ENCODE measurements around the gene HES4.

HES4 gene

GRCh38 chr1:999725-1000356, at the start of gene HES4:
HES4 (minus strand) TSS chr1:1000097; CDS start chr1:999973, 124 bp downstream.
- Histone ChIP-seq H3K9me3 (ENCODE audit: control insufficient read depth, insufficient read depth, low read depth, low read length) (no peaks in the 10 kb centered on the region), H3K27ac (ENCODE audit: low read depth, low read length) (peak within 1 kb of the TSS; percentile 51; the same call in 1 of the 2 replicates), H3K4me1 (ENCODE audit: control insufficient read depth, insufficient read depth, low read length) (peaks cover 34% of the 10 kb centered on the region), H3K36me3 (ENCODE audit: control insufficient read depth, insufficient read depth, low read length) (no peaks in the 10 kb centered on the region), H3K27me3 (ENCODE audit: control insufficient read depth, insufficient read depth, low read length) (peaks cover 89% of the 10 kb centered on the region), H3K4me3 (ENCODE audit: low read depth, low read length) (peak within 1 kb of the TSS; percentile 67), H3K9ac (ENCODE audit: low read length) (peak within 1 kb of the TSS; percentile 77)

- peaks cover 80% of the 10 kb centered on the region for H3K36me3 ChIP-seq (ENCODE audit: control insufficient read depth, insufficient read depth, low read length)
- H3K27me3 ChIP-seq (ENCODE audit: control insufficient read depth, insufficient read depth, low read length), result no peaks in the 10 kb centered on the region
- no peak overlapping the region for H3K4me3 ChIP-seq (ENCODE audit: low read depth, low read length)
- H3K9ac ChIP-seq (ENCODE audit: low read length), result no peak overlapping the region
- H3K27ac ChIP-seq (ENCODE audit: low read depth, low read length), result no peak overlapping the region
- no peaks in the 10 kb centered on the region for H3K4me1 ChIP-seq (ENCODE audit: control insufficient read depth, insufficient read depth, low read length)
- H3K9me3 ChIP-seq (ENCODE audit: control insufficient read depth, insufficient read depth, low read depth, low read length), result no peaks in the 10 kb centered on the region
Observed at GRCh38 chr1:1048765-1049164, 48.9 kb upstream of the HES4 start.

- Histone ChIP-seq H3K9ac (ENCODE audit: low read length) (no peak overlapping the region), H3K9me3 (ENCODE audit: control insufficient read depth, insufficient read depth, low read depth, low read length) (no peaks in the 10 kb centered on the region), H3K27me3 (ENCODE audit: control insufficient read depth, insufficient read depth, low read length) (no peaks in the 10 kb centered on the region), H3K36me3 (ENCODE audit: control insufficient read depth, insufficient read depth, low read length) (peaks cover 80% of the 10 kb centered on the region), H3K4me1 (ENCODE audit: control insufficient read depth, insufficient read depth, low read length) (no peaks in the 10 kb centered on the region), H3K27ac (ENCODE audit: low read depth, low read length) (no peak overlapping the region), H3K4me3 (ENCODE audit: low read depth, low read length) (no peak overlapping the region)
Observed at GRCh38 chr1:1047963-1048362, 48.1 kb upstream of the HES4 start.

GRCh38 chr1:1047407-1047806, 47.5 kb upstream of the HES4 start:
- peaks cover 79% of the 10 kb centered on the region for H3K36me3 ChIP-seq (ENCODE audit: control insufficient read depth, insufficient read depth, low read length)
- no peak overlapping the region for H3K27ac ChIP-seq (ENCODE audit: low read depth, low read length)
- no peaks in the 10 kb centered on the region for H3K27me3 ChIP-seq (ENCODE audit: control insufficient read depth, insufficient read depth, low read length)
- H3K9me3 ChIP-seq (ENCODE audit: control insufficient read depth, insufficient read depth, low read depth, low read length), result no peaks in the 10 kb centered on the region
- H3K4me3 ChIP-seq (ENCODE audit: low read depth, low read length), result no peak overlapping the region
- no peaks in the 10 kb centered on the region for H3K4me1 ChIP-seq (ENCODE audit: control insufficient read depth, insufficient read depth, low read length)
- no peak overlapping the region for H3K9ac ChIP-seq (ENCODE audit: low read length)

- Histone ChIP-seq H3K4me3 (ENCODE audit: low read depth, low read length) (no peak overlapping the region), H3K27me3 (ENCODE audit: control insufficient read depth, insufficient read depth, low read length) (no peaks in the 10 kb centered on the region), H3K9me3 (ENCODE audit: control insufficient read depth, insufficient read depth, low read depth, low read length) (no peaks in the 10 kb centered on the region), H3K36me3 (ENCODE audit: control insufficient read depth, insufficient read depth, low read length) (peaks cover 79% of the 10 kb centered on the region), H3K27ac (ENCODE audit: low read depth, low read length) (no peak overlapping the region), H3K4me1 (ENCODE audit: control insufficient read depth, insufficient read depth, low read length) (no peaks in the 10 kb centered on the region), H3K9ac (ENCODE audit: low read length) (no peak overlapping the region)
Observed at GRCh38 chr1:1046767-1047166, 46.9 kb upstream of the HES4 start.

- no peaks in the 10 kb centered on the region for H3K4me1 ChIP-seq (ENCODE audit: control insufficient read depth, insufficient read depth, low read length)
- H3K4me3 ChIP-seq (ENCODE audit: low read depth, low read length), result no peak overlapping the region
- peaks cover 73% of the 10 kb centered on the region for H3K36me3 ChIP-seq (ENCODE audit: control insufficient read depth, insufficient read depth, low read length)
- no peak overlapping the region for H3K9ac ChIP-seq (ENCODE audit: low read length)
- H3K9me3 ChIP-seq (ENCODE audit: control insufficient read depth, insufficient read depth, low read depth, low read length), result no peaks in the 10 kb centered on the region
- no peaks in the 10 kb centered on the region for H3K27me3 ChIP-seq (ENCODE audit: control insufficient read depth, insufficient read depth, low read length)
- no peak overlapping the region for H3K27ac ChIP-seq (ENCODE audit: low read depth, low read length)
Observed at GRCh38 chr1:1046243-1046642, 46.3 kb upstream of the HES4 start.

DNA sequence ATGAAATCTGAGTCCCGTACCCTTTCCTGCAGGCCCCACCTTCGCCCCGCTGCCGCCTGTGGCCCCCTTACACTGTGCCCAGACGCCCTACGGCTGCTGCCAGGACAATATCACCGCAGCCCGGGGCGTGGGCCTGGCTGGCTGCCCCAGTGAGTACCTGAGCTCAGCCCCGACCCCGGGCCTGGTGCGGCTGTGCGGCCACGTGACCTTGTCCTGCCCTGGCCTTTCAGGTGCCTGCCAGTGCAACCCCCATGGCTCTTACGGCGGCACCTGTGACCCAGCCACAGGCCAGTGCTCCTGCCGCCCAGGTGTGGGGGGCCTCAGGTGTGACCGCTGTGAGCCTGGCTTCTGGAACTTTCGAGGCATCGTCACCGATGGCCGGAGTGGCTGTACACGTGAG, 45.2 kb upstream of the HES4 start:
- Histone ChIP-seq H3K4me3 (ENCODE audit: low read depth, low read length) (no peak overlapping the region), H3K27me3 (ENCODE audit: control insufficient read depth, insufficient read depth, low read length) (peaks cover 5% of the 10 kb centered on the region), H3K36me3 (ENCODE audit: control insufficient read depth, insufficient read depth, low read length) (peaks cover 66% of the 10 kb centered on the region), H3K4me1 (ENCODE audit: control insufficient read depth, insufficient read depth, low read length) (peaks cover 4% of the 10 kb centered on the region), H3K27ac (ENCODE audit: low read depth, low read length) (no peak overlapping the region), H3K9me3 (ENCODE audit: control insufficient read depth, insufficient read depth, low read depth, low read length) (no peaks in the 10 kb centered on the region), H3K9ac (ENCODE audit: low read length) (no peak overlapping the region)

DNA sequence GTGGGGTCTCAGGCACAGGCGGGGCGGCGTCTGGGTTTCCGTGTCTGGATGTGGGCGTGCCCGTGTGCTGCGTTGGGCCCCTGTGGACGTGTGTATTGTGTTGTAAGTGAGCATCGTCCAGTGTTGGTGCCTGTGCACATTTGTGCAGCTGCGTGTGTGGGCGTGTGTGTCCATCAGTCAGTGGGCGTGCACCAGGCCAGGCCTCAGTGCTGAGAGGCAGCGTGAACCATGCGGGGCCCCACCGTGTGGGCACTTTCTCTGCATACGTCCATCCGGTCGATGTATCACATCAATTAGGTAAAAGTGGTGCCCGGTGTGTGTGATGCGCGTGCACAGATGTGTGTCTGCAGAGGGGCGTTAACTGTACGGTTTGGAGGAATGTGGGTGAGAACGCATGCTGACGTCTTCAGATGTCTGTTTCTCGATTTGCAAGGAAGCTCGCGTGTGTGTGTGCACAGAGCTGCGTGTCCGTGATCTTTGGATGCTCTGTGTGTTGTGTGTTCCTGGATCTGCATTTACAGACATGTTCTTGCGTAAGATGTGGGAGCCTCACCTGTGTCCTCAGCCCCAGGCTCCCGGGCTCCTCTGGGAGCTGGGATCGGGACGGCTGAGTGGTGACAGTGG, 44.7 kb upstream of the HES4 start:
- Histone ChIP-seq H3K36me3 (ENCODE audit: control insufficient read depth, insufficient read depth, low read length) (peaks cover 64% of the 10 kb centered on the region), H3K9me3 (ENCODE audit: control insufficient read depth, insufficient read depth, low read depth, low read length) (no peaks in the 10 kb centered on the region), H3K27ac (ENCODE audit: low read depth, low read length) (no peak overlapping the region), H3K27me3 (ENCODE audit: control insufficient read depth, insufficient read depth, low read length) (peaks cover 11% of the 10 kb centered on the region), H3K9ac (ENCODE audit: low read length) (no peak overlapping the region), H3K4me3 (ENCODE audit: low read depth, low read length) (no peak overlapping the region), H3K4me1 (ENCODE audit: control insufficient read depth, insufficient read depth, low read length) (peaks cover 10% of the 10 kb centered on the region)

DNA sequence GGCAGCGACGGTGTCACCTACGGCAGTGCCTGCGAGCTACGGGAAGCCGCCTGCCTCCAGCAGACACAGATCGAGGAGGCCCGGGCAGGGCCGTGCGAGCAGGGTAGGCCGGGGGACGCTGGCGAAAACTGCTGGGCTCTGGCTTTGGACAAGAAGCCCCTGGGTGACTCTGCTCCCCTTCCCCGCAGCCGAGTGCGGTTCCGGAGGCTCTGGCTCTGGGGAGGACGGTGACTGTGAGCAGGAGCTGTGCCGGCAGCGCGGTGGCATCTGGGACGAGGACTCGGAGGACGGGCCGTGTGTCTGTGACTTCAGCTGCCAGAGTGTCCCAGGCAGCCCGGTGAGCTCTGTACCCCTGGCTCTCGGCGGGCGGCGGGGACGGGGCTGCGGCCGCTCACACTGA, 44.0 kb upstream of the HES4 start:
- H3K9me3 ChIP-seq (ENCODE audit: control insufficient read depth, insufficient read depth, low read depth, low read length), result no peaks in the 10 kb centered on the region
- peaks cover 17% of the 10 kb centered on the region for H3K27me3 ChIP-seq (ENCODE audit: control insufficient read depth, insufficient read depth, low read length)
- H3K9ac ChIP-seq (ENCODE audit: low read length), result no peak overlapping the region
- H3K36me3 ChIP-seq (ENCODE audit: control insufficient read depth, insufficient read depth, low read length), result peaks cover 59% of the 10 kb centered on the region
- peaks cover 16% of the 10 kb centered on the region for H3K4me1 ChIP-seq (ENCODE audit: control insufficient read depth, insufficient read depth, low read length)
- no peak overlapping the region for H3K27ac ChIP-seq (ENCODE audit: low read depth, low read length)
- no peak overlapping the region for H3K4me3 ChIP-seq (ENCODE audit: low read depth, low read length)

DNA sequence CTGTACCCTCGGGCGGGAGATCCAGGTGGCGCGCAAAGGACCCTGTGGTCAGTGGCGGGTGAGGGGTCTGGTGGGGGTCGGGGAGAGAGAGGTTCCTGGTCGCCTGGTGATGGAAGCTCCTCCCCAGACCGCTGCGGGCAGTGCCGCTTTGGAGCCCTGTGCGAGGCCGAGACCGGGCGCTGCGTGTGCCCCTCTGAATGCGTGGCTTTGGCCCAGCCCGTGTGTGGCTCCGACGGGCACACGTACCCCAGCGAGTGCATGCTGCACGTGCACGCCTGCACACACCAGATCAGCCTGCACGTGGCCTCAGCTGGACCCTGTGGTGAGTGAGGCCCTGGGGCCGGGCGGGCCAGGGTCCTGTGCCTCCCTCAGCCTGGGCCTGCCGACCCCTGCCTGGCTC, 43.5 kb upstream of the HES4 start:
- Histone ChIP-seq H3K27ac (ENCODE audit: low read depth, low read length) (no peak overlapping the region), H3K4me1 (ENCODE audit: control insufficient read depth, insufficient read depth, low read length) (peaks cover 17% of the 10 kb centered on the region), H3K9me3 (ENCODE audit: control insufficient read depth, insufficient read depth, low read depth, low read length) (no peaks in the 10 kb centered on the region), H3K27me3 (ENCODE audit: control insufficient read depth, insufficient read depth, low read length) (peaks cover 22% of the 10 kb centered on the region), H3K36me3 (ENCODE audit: control insufficient read depth, insufficient read depth, low read length) (peaks cover 59% of the 10 kb centered on the region), H3K4me3 (ENCODE audit: low read depth, low read length) (no peak overlapping the region), H3K9ac (ENCODE audit: low read length) (no peak overlapping the region)

GRCh38 chr1:1042835-1043234, 42.9 kb upstream of the HES4 start:
- no peak overlapping the region for H3K9ac ChIP-seq (ENCODE audit: low read length)
- no peak overlapping the region for H3K27ac ChIP-seq (ENCODE audit: low read depth, low read length)
- no peak overlapping the region for H3K4me3 ChIP-seq (ENCODE audit: low read depth, low read length)
- peaks cover 17% of the 10 kb centered on the region for H3K4me1 ChIP-seq (ENCODE audit: control insufficient read depth, insufficient read depth, low read length)
- H3K27me3 ChIP-seq (ENCODE audit: control insufficient read depth, insufficient read depth, low read length), result peaks cover 28% of the 10 kb centered on the region
- peaks cover 58% of the 10 kb centered on the region for H3K36me3 ChIP-seq (ENCODE audit: control insufficient read depth, insufficient read depth, low read length)
- no peaks in the 10 kb centered on the region for H3K9me3 ChIP-seq (ENCODE audit: control insufficient read depth, insufficient read depth, low read depth, low read length)
